ENCODE results near the gene ZNF134.

ZNF134 gene

DNA sequence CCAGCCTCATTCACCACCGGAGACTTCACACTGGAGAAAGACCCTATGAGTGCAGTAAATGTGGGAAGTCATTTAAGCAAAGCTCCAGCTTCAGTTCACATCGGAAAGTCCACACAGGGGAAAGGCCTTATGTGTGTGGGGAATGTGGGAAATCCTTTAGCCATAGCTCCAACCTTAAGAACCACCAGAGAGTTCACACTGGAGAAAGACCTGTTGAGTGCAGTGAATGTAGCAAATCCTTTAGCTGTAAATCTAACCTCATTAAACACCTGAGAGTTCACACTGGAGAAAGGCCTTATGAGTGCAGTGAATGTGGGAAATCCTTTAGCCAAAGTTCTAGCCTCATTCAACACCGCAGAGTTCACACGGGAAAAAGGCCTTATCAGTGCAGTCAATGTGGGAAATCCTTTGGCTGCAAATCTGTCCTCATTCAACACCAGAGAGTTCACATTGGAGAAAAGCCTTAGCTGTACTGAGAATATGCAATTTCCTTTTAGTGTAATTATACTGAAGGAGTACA lies 27.7 kb downstream of the ZNF134 start:
- DNase-seq (ENCODE audit: low read depth), result no peak

DNA sequence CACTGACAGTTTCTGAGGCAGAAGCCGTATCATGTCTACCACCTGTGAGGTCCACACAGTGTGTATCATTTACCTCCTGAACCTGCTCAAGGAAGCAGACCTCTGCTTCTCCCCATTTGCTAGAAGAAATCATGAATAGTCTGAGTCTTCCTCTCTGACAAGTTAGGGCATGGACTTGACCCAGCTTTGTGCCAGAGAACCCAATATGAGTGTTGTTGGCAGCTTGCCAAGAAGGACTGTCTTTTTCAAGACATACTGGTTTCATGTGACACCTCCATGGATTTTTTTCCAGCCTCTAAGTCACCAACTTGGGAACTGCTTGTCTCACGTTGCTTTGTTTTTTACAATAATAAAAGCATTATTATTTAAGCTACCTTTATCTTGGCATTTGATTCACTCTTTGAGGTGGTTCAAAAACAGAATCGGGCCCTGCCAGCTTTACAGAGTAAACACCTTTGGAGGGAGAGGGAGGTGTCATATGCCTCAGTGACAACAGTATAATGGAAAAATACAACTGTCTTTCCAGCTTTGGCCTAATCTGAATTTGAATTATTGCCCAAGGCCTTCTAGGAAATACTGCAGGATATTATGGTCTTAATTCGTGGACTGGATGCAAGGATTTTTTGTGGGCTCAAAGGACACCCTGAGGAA lies 28.5 kb downstream of the ZNF134 start:
- DNase-seq (ENCODE audit: low read depth), result no peak

DNA sequence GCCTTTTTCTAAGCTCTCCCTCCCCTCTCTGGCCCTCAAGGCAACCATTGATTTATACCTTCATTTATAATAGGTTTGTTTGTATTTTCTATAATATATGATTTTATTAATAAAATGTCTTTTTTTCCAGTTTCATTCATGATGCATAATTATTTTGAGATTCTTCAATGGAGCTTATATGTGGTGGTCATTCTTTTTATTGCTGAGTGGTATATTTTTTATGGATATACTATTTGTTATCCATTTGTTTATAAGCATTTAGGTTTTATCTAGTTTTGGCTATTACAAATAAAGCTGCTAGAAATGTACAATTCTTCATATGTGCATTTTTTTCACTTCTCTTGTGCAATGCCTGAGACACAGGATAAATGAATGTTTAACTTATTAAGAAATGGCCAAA lies 29.7 kb downstream of the ZNF134 start:
- DNase-seq (ENCODE audit: low read depth), result no peak

DNA sequence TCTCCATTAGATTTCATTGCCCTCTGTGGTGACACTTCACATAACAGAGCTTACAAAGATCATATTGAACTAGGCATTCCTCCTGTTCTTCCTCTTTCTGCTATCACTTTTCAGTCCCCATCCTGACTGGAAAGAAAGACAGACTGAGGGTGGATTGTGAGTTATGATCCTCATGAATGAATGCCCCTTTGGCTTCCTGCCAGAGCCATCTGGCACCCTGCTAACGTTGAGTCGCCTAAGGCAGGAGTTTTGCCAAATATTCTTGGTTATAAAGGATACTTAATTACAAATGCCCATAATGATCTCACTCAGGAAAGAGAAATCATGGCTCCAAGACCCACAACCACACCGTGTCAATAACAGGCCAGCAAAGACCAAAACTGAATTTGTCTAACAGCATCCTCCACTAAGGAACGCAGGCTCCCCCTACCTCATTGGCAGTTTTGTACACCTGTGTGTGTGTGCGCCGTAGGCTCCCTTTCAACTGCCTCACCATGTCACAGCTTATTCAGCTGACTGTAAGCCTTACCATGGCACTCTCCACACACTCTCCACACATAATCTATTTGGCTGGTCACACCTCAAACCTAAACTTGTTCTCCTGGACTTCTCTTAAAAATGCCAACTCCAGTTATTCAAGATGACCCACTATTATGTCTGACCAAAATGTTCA lies 34.4 kb downstream of the ZNF134 start:
- no peak for DNase-seq (ENCODE audit: low read depth)

DNA sequence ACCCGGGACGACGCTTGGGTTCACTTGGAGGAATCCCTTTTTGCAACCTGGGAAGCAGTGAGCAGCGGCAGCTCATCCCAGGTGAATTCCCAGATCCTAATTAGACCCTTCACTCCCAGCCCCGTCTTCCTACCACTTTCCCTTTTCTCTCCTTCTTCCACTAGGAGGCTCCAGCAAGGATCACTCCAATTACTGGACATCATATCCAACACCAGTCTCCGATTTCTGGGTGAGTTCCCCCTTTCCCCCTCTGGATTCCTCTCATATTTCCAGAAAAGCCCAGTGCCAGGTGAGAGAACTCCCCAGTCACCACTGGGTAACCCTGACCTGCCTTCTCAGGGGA lies 37.6 kb downstream of the ZNF134 start:
- DNase-seq (ENCODE audit: low read depth), result no peak

DNA sequence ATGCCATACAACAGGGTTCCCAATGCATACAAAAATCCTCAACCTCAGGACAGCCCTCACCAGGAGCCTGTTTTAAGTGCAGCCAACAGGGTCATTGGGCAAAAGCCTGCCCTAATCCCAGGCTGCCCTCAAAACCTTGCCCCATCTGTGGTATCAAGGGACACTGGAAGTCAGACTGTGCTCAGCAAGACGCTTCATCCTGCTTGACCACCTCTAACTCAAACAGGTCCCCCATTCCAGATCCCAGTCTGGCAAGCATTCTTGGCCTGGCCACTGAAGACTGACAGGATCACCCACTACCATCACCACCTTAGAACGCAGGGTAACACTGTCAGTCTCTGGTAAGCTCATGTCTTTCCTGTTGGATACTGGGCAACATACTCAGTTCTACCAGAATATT lies 39.6 kb downstream of the ZNF134 start:
- no peak for DNase-seq (ENCODE audit: low read depth)

DNA sequence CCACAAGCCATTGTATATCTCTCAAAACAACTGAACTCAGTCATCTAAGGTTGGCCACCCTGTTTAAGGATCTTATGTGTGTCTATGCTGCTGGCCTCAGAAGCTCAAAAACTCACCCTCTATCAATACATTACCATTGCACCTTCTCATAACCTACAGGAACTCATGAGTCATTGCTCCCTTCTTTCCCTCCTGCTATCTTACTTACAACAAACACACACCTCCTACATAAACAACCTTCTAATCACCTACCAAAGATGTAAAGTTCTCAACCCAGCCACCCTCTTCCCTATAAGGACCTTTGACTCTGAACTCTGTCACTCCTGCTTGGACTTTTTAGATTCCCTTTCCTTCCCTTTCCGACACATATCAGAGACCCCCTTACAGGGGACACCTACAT lies 41.4 kb downstream of the ZNF134 start:
- DNase-seq (ENCODE audit: low read depth), result no peak

DNA sequence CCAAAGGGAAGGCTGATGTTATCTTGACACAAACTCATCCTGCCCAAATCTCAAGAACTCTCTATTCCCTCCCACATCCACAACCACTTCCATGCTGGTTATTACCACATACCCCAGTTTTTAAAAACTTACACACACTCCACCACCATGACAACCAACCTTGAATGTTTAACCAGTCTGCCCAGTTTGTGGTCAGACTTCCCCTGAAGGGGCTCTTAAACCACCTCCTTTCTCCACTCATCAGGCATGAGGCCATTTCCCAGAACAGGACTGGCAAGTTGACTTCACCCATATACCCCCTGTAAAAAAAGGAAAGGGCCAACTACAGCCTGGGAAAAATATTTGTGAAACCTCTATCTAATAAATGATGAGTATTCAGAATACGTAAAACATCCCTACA lies 42.3 kb downstream of the ZNF134 start:
- DNase-seq (ENCODE audit: low read depth), result no peak

DNA sequence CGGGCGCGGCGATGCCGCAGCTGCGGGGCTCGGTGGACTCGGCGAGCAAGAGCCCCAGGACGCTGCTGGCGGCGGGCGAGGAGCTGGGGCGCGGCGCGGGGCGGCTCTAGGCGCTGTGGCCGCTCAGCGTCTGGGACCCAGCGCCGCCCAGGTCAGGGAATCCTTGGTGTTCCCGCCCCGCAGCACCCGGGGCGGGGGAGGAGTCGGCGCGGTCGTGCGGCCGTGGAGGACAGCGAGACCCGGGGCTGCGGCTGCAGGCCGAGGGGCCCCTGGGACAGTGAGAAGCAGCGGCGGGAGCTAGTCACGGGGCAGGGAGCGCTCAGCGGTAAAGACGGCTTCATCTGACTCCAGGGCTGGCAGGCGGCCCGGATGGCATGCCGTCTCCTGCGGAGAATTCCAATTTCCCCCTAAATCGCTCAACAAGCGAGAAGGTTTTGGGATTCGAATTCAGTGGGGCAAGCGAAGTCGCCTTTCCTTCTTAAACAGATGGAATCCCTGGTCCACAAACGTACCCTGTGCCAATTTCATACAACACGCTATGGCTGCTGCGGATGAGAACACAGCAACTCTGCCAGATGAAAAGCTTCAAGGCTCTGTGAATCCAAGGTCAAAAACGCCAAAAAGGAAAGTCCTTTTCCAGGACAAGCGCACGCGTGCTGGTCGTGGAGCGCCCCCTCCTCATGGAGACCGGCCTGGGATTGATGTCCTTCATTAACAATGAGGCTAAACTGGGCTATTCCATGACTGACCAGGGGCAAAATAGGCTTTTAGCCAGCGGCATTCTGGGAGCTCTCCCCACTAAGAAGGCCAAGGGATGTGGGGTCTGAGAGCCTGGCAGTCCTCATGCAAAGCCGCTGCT lies 50.5 kb downstream of the ZNF134 start:
- DNase-seq (ENCODE audit: low read depth), result no peak

DNA sequence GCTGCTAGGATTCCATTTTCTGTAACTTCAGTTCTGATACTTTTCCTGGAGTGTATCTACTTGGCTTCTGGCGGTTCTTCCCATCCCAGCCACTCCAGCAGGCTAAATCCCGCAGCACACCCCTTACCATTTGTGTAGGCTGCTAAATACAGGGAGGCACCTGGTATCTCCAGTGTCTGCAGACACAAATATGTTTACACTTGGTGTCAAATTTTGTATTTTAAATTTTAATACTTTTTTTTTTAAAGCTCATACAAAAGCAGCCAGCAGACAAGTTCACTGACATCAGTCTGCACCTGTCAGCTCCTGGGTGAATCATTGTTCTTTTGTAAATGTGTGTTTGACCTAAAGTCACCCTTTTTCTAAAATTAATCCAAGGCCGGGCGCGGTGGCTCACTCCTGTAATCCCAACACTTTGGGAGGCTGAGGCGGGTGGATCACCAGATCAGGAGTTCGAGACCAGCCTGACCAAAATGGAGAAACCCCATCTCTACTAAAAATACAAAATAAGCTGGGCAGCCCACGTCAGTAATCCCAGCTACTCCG lies 51.3 kb downstream of the ZNF134 start:
- DNase-seq (ENCODE audit: low read depth), result no peak

DNA sequence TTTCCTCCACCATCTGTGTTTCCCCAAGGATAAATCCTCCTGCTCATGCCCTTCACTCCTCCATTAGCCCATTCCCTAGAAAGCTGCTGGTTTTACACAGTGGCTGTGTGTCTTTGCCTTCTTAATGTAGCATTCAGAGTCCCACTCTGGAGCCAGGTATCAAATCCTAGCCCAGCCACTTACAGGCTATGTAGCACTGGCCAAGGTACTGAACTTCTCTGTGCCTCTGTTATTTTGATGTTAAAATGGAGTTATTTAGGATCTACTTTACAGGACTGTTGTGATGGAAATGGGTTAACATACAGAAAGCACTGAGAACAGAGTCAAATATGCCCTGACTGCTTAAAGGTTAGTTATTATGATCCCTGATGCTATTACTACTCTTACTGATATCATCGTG lies 53.2 kb downstream of the ZNF134 start:
- DNase-seq (ENCODE audit: low read depth), result no peak

DNA sequence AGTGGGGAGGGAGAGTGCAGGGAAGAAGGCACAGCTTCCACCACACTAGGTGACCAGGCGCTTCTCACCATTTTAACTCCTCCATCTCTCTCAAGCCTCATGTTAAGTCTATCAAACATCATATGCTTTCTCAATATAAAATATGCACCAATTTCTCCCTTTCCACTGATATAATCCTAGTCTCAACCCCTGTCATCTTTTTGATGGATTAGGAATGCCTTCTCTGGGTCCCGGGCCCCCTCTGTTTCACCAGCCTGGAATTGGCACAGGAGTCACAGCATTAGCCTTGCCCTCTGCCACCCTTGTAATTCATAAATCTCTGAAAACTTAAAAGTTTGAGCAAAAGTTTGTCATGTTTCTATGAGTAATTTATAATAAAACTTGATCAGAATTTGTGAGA lies 54.6 kb downstream of the ZNF134 start, which contains the start of gene ZSCAN4:
TSS of gene ZSCAN4 (plus strand) at position 301 of the 400 bp plus-strand sequence. CDS start 7,211 bp downstream, outside the sequence.
- DNase-seq (ENCODE audit: low read depth), result no peak

DNA sequence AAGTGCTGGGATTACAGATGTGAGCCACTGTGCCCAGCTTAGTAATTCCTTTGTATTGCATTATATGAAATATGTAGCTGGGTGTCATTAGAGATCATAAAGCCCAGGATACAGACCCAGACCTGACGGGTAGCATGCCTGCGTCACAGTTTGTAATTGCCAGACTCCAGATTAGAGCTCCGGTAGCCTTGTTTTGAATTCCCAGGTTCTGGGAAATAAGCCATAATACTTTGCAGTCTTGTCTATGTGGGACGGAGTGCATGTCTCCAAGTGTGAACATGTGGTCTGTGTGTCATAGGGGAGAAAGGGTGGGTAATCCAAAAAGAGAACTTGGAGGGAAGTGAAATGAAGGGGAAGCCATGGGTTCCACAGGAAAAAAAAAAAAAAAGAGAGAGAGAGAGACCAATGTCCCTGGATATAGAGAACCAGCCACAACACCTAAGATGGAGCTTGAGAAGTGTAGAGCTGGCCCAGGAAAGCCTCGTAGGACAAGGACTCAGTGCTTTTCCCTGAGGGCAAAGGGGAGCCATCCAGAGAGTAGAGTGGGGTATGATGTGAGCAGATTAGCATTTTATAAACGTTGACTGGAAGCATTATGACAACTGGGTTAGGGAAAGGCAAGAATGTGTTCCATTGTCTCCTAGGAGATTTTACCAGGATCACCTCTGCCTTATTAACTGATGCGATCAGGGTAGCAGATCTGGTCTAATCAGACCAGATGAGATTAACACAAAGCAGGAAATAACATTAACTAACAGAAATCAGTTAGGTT lies 57.3 kb downstream of the ZNF134 start:
- DNase-seq (ENCODE audit: low read depth), result no peak

DNA sequence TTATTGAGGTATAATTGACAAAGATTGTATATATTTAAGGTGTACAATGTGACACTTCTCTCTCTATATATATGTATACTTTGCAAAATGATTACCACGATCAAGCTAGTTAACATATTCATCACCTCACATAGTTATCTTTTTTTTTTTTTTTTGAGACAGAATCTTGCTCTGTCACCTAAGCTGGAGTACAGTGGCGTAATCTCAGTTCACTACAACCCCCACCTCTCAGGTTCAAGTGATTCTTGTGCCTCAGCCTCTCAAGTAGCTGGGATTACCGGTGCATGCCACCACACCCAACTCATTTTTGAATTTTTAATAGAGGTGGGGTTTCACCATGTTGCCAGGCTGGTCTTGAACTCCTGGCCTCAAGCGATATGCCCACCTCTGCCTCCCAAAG lies 58.4 kb downstream of the ZNF134 start:
- DNase-seq (ENCODE audit: low read depth), result no peak
